Nucleus accumbens (tissue), 56 donors: Measurements from ENCODE around the gene ASB18.
A peak's percentile ranks its signal among the peaks of the same experiment; 100 is the strongest.

ENCODE experiments used
- DNase-seq, 56 donors: peaks; one replicate each; lab custom pipeline; 2025; lab: John Stamatoyannopoulos, UW

ASB18 gene

DNA sequence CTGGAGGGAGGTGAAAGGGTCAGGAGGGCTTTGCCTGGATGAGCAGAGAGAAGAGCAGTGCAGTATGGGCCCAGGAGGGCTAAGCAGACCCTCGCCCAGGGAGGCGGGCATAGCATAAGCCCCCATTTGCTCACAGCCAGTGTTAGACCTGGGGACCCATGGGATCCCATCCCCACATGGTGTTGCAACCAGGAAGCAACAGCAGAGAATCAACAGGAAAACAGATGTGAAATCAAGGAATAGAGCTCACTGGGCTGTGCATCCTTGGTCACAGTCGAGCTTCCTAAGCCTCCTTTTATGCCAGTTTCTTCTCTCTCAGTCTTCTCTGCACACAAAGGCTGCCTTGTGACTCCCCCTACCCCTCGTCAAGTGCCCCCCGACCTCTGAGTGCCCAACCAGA is 19.9 kb downstream of the ASB18 start:
- DNase-seq, result no peak

GRCh38 chr2:236242057-236242495 is 22.1 kb downstream of the ASB18 start:
- DNase-seq, result no peak

DNA sequence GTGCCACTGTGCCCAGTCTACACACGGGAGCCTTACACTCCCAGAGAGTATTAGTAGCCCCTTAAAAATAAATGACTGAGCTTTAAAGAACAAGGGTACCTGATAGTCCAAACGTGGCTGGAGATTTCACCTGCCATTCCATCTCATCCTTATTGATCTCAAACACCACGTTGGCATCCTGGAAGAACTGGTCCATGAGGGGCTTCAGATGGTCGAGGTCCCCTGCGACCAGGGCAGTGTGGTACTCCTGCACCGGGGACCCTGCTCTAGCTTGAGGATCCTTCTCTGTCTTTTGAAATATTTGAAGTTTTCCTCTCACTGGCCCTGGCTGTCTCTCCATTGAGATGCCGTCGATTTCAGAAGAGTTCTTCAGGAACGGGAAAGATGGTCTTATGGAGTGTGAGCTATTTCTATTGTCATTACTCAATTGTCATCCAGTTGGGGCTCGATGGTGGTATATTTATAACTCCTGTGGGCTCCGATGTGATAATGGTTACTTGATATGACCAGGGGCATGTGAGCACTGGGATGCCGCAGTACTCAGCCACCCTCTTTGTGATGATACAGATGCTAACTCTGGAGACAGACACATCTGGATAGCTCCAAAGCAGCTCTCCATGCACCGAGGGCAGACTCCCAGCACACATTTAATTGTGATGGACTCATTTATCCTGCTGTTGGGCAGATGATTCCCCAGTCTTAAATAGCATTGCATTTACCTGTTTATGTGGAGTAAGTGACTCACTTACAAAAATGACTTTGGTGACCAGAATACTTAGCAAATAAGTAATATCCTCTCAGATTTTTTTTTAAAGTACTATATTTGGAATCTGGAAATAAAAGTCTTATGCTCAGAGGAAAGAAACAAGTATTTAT is 22.8 kb downstream of the ASB18 start:
- no peak for DNase-seq

DNA sequence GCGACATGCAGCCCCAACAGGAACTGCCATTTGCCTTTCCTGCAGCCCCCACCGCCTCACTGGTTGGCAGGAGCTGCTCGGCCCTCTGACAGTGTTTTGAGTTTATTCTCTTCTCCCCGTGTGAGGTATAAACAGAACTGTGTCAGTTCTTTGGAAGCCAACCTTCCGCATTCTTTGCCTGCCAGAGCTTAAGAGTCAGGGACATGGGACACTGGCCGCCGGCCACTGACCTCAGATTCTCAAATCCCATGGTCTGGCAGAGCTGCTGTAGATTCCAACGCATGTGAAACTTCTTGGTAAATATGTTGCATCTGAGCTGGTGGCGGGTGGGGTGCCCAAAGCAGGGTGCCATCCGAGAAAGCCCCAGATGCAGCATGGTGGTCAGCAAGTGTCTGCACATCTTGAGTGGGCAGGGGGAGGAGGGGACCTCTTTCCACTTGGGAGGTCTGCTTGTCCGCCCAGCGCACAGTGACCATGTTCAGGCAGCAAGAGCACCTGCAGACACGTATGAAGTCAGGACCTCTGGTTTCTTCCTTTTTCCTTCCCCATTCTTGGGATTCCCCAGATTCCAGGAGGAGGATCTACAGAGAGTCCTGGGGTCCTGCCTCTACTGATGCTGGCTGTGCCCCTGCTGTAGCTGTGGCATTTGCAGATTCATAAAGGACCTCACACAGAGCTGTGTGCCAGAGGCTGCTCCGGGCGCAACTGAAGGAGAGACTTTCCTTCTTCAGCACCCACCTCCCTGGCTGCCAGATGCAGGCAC is 23.8 kb downstream of the ASB18 start:
- no peak for DNase-seq

GRCh38 chr2:236239276-236240065 is 24.7 kb downstream of the ASB18 start:
- no peak for DNase-seq

DNA sequence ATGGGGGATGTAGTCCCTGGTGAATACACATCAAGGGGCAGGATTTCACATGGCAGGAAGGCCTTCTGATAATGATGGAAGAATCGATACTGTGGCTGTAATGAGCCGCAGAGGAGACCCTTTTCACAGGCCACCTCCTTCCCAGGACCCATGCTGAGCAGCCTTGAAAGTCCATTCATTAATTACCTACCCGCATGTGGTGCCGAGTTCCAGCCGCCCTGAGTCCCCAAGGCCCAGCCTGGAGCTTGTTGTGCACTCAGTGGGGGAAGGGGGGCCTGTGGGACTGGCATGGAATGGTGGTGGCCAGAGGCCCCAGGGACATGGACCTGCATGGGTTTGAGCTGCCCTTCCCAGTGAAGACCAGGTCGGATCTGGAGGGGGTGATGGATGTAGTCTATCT is 25.5 kb downstream of the ASB18 start:
- no peak for DNase-seq

DNA sequence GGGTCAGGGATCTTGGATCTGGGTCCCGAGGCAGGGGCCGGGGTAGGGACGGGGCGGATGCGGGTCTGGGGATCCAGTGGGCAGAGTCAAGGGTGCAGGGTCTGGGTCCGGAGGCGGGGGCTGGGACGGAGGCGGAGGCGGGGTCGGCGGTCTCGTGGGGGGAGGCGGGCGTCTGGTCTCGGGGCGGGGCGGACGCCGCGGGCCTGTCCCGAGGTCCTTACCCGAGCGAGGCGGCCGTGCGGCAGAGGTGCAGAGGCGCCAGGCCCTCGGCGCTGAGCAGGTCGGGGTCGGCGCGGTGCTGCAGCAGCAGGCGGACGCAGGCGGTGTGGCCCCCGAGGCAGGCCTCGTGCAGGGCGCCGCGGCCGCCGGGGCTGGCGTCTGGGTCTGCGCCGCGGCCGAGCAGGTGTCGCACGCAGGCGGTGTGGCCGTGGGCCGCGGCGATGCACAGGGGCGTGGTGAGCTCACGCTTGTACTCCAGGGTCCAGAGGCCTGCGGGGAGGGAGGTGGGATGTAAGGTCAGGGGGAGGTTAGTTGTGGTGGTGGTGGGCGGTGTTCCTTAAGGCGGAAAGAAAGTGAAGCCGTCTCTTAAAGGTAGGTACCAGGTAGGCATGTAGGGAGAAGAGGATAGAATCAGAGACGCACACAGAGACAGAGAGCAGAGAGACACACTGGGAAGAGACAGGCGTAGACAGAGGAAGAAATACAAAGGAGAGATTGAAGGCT is 26.6 kb downstream of the ASB18 start:
- peak in 1 of 56 donors; percentile 9 for DNase-seq

- DNase-seq, result no peak
These were observed 27.4 kb downstream of the ASB18 start for GRCh38 chr2:236236559-236237452.

GRCh38 chr2:236229186-236229585 is 35.0 kb downstream of the ASB18 start:
- no peak for DNase-seq

DNA sequence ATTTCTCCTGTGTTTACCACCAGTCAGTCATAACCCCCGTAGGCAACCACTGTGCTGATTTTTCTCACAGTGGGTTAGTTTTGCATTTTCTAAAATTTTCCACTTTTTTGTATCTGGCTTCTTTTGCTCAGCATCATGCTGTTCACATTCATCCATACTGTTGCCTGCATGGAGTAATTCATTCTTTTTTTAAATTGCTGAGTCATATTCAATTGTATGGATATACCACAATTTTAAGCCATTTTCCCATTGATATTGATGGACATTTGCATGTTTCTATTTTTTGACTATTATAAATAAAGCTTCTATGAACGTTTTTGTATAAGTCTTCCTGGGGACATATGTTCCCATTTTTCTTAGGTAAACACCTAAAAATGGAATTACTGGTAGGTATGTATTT is 40.5 kb downstream of the ASB18 start:
- no peak for DNase-seq

DNA sequence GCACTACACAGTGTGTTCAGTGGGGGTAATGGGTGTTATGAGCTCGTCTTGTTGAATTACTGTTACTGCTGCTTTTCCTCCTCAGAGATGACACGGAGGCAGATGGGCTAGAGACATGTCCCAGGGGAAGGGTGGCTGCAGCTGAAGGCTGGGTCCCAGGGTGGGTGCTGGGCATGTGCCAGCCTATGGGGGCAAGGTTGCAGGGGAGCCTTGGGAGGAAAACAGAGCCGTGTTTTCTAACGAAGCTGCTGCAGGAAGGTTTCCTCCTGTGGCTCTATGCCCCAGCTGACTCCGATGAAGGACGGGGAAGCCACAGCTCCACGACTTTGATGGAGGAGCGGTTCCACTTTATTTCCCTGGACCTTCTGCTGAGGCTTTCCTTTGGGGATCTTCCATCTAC is 42.4 kb downstream of the ASB18 start:
- DNase-seq, result no peak

DNA sequence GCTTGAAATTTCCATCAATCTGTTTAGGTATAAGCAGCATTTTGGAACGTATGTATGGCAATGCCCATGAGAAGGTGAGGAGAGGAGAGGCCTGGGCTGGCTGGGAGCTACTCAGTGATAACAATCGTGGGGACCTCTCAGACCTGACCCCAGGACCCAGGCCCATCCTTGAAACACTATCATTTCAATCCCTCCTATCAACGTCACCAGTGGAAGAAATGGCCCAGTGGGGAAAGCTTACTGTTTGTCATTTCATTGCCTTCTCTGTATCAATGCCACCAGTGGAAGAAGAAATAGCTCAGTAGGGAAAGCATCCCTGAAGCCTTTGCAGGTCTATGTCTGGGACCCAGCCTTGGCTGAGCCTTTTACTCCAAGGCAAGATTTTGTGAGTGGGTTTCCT is 44.8 kb downstream of the ASB18 start:
- no peak for DNase-seq

- DNase-seq, result no peak
These were observed 46.3 kb downstream of the ASB18 start for GRCh38 chr2:236217926-236218325.

DNA sequence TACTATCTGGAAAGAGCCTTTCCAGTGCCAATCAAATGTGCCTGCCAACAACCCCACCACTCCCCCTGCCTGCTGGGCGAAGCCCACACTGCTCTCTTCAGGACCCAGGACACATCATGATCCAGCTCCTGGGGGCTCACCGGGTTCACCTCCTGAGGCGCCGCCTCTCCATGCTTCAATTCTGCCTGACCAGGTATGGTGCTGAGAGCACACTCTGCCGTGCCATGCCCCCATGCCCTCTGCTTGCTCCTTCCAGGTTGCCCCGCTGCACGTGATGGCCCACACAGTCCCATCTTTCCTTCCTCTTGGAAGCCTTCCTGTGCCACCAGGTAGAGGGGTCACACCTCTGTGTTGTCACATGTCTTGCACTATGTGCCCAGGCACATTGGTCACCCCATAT is 47.5 kb downstream of the ASB18 start:
- no peak for DNase-seq

DNA sequence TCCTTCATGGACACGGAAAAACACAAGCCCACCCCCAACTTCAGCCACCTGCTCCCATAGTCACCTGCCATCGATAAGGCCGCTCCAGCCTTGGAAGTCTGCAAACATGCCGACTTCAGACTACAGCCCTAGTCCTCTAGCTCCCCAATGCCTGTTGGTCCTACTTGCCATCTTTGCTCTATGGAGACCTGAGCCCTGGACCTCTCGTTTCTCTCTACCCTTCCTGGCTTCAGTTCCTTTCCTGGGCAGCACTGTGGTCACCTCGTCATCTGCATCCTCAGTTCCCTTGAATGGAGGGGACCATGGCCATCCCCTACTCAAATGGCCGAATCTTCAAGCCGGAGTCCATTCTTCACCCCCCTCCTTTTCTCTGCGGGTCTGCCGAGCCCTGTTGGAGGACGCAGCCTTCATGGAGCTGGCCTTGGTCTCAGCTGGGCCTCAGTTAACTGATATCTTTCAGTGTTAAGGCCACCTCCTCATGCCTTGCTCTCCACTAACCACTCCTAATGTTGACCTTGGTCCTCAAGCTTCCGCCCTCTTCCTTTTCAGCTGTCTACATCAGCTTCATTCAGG is 48.4 kb downstream of the ASB18 start:
- no peak for DNase-seq

GRCh38 chr2:236215196-236215595 is 49.0 kb downstream of the ASB18 start:
- no peak for DNase-seq

DNA sequence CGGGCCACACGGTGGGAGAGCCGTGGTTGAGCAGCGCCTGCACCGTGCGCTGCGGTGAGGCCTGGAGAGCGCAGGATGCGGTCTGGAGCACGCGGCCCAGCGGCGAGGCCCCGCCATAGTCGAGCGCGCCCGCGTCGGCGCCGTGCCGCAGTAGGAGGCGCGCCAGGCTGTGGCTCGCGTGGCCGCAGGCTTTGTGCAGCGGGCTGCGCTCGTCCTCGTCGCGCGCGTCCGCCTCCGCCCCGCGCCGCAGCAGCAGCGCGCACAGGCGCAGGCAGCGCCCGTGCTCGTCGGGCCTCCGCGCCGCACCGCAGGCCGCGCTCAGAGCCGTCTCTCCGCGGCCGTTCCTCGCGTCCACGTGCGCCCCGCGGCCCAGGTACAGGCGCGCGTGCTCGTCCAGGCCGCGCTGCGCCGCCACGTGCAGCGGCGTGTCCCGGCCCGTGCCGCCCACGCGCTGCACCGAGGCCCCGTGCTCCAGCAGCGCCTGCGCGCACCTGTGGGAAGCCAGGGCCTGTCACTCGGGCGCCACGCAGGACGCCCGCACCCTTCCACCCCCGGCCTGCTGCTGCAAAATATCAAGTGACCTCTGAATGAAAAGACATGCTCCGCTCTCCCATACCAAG is 49.7 kb downstream of the ASB18 start:
- DNase-seq, result no peak

GRCh38 chr2:236211296-236211695 is 52.9 kb downstream of the ASB18 start:
- no peak for DNase-seq
